Mesenteric fat pad (tissue), 1 donor: ENCODE results near the gene SLC35A4. TPM values are rescaled to one million over a fixed set of nuclear protein-coding genes. Genes with fewer than 3 reads are reported as not detected.
"Not testable (repeated sequence)": the region's sequence is repeated elsewhere in the genome, so short reads cannot be mapped to it uniquely, and the experiment has no call there.

Experiments
- DNase-seq: peaks from one replicate; pipeline ENCODE4 v3.0.0-alpha.2; 2020; ENCODE audit warnings: low spot score
- total RNA-seq: library from RNA; stranded (reverse); fragmentation: NEBNext Ultra II Directional; extraction: Animal tissue kit (Norgen Biotek cat#: 25700); gene quantifications from one replicate; pipeline ENCODE4 v1.2.1, GENCODE V29; 2021
- donor health status: DM: yes; HTN: yes; CAD: no.

SLC35A4 gene
- total RNA-seq, 1 donor from 2014 or later: 71.9 TPM

DNA sequence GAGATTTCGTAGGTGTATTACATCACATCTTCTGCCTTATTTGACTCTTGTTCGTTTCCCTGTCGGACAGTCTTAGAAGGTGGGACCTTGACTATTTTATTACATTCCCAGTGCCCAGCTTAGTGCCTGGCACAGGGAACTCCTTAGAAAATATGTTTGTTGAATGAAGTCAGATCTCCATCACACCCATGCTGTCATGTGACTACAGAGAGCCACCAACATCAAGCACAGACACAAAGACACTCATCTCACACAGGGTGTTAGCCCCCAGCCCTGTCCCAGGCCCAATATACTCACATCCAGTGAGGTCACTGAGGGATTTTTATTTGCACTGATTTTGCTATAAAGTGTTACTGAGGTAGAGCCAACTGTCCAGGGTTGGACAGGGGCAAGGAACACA is 6.7 kb upstream of the SLC35A4 start:
- DNase-seq: no peak

DNA sequence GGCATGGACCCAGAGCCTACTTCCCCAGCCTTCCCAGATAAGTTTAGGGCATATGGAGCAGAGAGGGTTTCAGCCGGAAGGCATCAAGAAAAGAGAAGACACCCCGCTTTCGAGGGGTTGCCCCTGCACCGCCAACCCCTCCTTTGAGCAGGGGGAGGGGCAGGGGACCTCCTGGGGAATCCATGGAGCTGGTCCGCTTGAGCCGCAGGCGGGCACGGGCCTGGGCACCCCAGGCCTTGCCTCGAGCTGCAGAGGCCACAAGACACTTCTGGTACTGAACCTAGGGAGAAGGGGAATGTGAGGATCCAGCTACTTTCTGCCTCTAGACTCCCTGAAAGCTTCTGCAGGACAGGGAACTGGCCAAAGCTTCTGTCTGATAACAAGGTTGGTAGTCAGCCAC is 6.1 kb upstream of the SLC35A4 start:
- DNase-seq: no peak

DNA sequence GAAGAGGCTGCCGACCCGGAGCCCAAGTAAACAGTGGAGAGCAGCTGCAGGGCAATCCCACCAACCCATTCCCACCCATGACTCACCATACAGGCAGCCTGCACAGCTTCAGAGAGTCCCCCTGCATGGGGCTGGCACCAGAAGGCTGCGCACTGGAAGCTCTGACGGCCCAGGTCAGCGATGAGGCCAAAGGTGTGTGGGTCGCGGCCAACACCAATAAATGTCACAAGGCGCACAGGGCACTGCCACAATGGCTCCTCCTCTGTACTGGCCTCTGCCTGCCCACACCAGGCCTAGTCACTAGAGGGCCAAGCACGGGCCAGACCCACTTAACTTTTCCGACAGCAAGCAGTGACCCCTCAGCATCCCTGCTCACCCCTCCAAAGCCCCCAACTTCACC is 4.4 kb upstream of the SLC35A4 start:
- no peak for DNase-seq

DNA sequence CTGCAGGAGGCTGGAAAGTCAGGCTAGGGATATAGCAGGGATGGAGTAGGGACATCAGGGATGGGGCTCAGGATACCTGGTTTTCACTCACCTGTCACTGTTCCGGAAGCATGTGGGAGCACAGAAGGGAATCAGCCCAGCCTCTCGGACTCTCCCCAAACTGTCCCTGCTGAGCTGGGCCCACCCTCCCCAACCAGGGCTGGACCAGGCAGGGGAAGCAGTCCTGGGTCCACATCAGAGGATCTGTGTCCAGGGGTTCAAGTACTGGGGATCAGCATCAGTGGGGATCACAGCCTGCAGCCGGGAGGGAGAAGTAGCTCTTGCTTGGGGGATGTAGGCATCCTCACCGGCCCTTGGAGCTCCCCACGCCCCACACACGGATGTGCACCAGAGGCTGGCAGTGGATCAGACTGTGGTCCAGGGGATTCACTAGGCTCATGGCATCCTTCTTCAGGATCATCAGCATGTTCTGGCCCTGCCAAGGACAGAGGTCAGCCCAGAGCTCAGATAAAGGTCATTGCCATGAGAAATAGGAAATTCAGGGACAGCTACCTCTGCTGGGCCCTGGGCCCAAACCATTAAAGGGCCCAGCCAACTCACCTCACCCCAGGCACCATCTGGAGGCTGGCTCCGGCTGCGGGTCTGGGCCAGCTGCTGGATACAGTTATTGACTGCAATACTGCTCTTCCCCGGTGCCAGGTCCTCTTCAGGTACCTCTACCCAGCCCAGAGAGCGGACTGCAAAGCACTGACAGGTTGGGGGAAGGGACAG is 2.7 kb upstream of the SLC35A4 start:
- DNase-seq: no peak

DNA sequence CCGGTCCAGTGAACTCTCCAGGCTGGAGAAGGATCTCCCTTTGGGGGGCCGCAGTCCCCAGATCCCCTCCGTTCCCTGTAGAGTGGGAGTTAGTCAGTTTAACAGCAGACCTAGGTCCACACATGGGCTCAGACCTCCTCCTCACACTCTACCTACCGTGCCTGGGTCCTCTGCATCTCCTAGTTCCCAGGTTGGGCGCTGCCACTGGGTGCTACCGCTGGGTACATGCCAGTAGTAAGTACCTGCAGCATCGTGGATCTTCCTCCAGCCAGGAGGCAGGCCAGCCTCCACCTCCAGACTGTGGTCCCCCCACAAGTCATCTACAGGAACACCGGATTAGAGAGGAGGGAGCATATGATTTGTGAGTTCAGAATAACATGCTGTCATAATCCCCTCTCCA is 1.0 kb upstream of the SLC35A4 start:
- DNase-seq: no peak

DNA sequence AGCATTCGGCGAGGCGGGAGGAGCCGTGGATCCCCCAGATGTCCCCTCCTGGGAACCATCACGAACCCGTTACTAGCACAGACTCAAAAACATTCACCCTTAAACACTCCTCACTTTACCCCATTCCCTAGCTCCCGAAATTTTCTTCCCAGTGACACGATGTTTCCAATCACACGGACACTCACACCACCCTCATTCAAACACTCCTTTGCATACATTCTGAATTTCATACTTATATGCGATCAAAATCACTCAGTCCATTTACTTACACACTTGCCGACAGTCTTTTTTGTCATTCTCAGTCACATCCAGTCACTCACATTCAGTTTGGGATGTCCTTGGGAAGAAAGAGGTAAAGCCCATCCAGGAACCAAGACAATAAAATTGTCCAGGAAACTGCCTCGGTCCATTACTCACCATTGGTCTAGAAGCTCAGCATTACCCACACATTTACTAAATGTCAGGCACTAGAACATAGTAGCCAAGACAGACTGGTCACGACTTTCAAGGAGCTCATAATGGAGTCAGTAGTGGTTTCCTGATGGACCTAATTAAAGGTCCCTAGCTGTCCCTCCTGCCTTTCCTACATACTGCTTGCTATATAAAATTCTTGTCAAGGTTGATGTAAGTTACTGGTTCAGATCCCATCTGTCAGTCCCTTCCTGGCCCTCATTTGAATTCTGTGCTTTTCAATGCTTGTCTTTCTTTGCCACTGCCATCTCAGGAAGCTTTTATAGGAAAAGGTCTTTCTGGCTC is 574 bp downstream of the SLC35A4 start:
- DNase-seq: no peak

DNA sequence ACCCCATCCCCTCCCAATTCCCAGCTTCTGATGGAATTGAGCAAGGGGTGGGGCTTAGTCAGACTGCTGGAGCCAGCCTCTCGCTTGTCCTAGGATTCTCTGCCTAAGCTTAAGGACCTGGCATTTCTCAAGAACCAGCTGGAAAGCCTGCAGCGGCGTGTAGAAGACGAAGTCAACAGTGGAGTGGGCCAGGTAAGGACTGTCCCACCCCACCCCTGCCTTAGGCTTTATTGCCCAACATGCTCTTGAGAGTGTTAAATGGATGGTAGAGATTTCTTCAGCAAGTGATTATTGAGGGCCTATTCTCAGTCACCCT is 1.1 kb downstream of the SLC35A4 start:
- DNase-seq: no peak

DNA sequence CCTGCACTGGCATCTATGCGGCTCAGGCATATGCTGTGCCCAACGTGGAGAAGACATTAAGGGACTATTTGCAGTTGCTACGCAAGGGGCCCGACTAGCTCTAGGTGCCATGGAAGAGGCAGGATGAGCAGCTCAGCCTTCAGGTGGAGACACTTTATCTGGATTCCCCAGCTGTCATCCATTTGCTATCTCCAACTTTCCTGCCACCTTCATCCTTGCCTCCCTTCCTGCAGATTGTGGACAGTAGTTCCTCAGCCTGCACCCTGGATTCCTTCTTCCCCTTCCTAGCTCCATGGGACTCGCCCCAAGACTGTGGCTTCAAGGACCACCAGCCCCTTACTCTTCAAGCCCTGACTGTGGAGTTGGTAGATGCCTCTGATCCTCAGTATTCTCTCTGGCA is 2.0 kb downstream of the SLC35A4 start:
- DNase-seq: no peak

DNA sequence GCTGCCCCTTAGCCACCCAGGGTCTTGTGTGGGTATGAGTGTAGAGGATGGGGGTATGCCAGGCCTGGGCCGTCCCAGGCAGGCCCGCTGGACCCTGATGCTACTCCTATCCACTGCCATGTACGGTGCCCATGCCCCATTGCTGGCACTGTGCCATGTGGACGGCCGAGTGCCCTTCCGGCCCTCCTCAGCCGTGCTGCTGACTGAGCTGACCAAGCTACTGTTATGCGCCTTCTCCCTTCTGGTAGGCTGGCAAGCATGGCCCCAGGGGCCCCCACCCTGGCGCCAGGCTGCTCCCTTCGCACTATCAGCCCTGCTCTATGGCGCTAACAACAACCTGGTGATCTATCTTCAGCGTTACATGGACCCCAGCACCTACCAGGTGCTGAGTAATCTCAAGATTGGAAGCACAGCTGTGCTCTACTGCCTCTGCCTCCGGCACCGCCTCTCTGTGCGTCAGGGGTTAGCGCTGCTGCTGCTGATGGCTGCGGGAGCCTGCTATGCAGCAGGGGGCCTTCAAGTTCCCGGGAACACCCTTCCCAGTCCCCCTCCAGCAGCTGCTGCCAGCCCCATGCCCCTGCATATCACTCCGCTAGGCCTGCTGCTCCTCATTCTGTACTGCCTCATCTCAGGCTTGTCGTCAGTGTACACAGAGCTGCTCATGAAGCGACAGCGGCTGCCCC is 2.6 kb downstream of the SLC35A4 start:
- no peak for DNase-seq

DNA sequence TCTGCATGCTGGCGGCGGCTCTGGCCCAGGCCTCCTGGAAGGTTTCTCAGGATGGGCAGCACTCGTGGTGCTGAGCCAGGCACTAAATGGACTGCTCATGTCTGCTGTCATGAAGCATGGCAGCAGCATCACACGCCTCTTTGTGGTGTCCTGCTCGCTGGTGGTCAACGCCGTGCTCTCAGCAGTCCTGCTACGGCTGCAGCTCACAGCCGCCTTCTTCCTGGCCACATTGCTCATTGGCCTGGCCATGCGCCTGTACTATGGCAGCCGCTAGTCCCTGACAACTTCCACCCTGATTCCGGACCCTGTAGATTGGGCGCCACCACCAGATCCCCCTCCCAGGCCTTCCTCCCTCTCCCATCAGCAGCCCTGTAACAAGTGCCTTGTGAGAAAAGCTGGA is 3.2 kb downstream of the SLC35A4 start:
- no peak for DNase-seq

DNA sequence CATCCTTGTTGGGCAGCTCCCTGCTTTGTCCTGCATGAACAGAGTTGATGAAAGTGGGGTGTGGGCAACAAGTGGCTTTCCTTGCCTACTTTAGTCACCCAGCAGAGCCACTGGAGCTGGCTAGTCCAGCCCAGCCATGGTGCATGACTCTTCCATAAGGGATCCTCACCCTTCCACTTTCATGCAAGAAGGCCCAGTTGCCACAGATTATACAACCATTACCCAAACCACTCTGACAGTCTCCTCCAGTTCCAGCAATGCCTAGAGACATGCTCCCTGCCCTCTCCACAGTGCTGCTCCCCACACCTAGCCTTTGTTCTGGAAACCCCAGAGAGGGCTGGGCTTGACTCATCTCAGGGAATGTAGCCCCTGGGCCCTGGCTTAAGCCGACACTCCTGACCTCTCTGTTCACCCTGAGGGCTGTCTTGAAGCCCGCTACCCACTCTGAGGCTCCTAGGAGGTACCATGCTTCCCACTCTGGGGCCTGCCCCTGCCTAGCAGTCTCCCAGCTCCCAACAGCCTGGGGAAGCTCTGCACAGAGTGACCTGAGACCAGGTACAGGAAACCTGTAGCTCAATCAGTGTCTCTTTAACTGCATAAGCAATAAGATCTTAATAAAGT is 3.9 kb downstream of the SLC35A4 start:
- DNase-seq: no peak

DNA sequence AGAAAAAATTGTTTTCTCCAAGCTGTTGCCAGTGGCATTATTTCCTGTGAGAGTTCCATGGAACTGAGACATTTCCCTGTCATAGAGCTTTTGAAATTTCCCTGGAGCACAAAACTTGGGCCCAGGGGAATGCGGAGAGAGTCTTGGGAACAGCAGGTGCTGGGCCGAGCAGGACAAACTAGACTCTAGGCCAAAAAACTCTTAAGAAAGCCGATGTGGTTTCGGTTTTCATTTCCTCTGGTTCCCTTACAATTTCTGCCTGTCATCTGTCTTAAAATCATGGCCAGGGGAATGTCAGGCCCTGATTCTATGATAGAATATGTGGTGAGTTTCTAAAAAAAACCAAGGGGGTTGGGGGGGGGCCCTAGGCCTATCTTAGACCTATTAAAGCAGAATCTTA is 4.6 kb downstream of the SLC35A4 start:
- DNase-seq: no peak

DNA sequence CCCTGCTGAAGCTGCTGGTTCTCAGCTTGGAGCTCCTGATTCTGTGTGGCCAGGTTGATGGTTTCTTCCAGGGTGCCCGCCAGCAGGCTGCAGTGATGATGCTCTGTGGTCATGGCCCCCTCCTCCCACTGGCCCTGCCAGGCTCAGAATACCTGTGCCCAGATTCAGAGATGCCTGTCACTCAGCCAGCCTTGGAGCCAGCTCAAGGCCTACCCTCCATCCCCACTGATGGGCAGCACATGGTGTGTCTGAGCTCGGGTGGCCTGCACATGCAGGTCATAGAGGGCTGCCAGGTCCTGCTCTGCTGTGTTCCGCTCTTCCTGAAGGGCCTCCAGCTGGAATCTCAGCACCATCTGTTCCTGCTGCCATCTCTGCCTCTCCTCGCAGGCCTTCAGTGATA is 5.4 kb downstream of the SLC35A4 start:
- DNase-seq: no peak

DNA sequence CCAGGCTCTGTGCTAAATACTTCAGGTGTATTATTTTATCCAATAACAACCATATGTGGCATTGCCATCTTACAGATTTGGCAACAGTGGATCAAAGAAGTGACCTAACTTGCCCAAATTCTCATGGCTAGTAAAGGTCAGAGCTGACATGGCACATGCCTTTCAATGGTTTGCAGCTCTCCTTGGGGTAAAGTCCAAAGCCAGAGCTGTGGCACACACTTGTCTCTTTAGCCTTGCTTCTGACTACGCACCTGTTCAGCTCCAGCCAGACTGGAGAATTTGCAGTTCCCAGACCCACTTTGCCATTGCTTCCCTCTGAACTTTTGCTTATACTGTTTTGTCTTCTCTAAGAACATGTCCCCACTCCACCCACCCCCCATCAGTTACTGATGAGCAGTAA is 5.9 kb downstream of the SLC35A4 start:
- no peak for DNase-seq

DNA sequence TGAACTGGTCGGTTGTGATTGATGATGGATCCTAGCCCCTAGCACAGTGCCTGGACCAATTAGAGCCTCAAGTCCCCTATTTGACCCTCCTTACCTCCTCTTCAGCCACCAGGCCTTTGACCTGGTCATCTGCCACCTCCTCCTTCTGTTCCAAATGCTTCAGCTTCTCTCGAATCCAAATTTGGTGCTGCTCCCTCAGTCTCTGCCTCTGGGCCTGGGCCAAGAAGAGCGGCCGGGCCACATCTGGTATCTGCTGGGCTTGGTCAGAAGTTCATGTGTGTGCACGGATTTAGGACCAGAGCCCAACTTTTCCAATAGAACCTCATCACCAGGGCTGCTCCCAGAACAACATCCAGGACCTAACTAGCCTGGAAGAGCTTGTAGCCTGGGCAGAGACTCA is 6.5 kb downstream of the SLC35A4 start:
- DNase-seq: no peak

DNA sequence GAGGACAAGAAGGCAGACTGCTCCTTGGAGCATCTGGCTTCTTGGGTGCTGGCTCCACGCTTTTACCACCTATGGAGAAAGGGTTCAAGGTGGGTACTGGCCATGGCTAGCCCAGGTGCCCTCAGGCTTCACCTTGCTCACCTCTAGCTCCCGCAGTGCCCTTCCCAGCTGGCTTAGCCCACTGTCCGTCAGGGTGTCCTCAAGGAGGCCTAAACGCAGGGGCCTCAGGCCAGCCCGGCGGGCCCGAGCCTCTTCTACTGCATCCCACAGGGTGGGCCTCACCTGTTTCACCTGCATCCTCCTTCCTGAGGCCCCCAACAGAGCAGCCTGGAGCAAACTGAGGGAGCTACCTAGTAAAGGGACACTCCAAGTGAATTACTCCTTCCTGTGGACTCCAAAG is 9.1 kb downstream of the SLC35A4 start:
- DNase-seq: no peak

DNA sequence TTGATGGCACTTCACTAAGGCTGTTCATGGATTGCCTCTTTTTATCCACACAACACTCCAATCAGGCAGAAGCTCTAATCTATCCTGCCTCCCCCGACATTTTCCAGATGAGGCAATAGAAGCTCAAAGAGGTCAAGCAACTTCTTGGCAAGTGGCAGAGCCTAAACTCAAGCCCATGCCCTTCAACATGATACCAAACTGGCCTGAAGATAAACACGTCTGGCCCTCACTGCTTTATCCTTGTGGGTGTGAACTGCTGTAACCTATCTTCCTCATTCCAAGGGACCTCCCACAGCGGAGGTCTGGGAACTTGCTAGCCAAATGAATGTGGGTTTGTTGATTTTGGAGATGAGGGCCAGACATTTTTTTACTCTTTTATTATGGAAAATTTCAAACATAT is 9.5 kb downstream of the SLC35A4 start:
- DNase-seq: no peak

DNA sequence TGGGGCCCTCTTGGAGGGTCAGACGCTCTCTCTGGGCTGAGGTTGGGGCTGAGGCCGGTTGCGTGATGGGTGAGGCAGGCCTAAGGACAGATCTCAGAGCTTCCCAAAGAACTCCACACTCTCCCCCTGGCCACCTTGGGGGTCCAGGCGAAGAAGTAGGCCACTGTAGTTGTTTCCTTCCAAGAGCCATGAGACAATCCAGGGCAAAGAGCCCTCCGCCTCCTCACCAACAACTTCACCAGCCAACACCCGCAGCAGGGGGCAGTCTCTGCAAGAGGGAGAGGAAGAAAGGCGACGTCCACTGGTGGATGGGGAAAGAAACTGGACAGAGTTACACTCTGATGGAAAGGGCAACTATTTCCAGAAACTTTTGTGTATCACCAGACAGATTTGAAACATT is 10.7 kb downstream of the SLC35A4 start:
- no peak for DNase-seq

DNA sequence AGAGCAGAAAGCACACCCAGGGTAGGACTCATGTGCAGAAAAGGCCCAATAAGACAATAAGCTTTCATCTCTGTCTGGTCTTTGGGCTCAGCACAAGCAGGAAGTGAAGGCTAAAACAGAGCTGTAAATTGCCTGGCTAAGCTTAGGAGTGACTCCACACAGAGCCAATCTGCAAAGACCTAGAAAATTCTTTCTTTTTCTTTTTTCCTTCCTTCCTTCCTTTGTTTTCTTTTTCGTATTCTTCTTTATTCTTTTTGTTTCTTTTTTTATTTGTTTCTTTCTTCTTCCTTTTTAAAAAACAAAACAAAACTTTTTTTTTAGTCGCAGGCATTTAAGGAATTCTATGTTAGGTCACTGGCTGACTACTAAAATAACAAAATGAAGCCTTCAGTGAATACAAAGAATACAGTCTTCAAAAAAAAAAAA is 12.2 kb downstream of the SLC35A4 start:
- DNase-seq: no peak

DNA sequence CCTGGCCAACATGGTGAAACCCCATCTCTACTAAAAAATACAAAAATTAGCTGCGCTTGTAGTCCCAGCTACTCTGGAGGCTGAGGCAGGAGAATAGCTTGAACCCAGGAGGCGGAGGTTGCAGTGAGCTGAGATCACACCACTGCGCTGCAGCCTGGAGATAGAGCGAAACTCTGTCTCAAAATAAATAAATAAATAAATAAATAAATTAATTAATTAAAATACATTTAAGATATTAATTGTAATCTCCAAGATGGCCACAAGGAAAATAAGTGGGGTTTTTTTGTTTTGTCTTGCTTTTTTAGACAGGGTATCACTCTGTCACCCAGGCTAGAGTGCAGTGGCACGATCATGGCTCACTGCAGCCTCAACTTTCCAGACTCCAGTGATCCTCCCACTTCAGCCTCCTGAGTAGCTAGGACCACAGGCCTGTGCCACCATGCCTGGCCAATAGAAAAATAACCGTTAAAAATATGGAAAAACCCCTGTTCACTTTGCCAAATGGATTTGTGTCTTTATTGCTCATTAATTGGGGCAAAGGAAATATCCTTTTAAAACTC is 14.6 kb downstream of the SLC35A4 start:
- DNase-seq: not testable (repeated sequence)

DNA sequence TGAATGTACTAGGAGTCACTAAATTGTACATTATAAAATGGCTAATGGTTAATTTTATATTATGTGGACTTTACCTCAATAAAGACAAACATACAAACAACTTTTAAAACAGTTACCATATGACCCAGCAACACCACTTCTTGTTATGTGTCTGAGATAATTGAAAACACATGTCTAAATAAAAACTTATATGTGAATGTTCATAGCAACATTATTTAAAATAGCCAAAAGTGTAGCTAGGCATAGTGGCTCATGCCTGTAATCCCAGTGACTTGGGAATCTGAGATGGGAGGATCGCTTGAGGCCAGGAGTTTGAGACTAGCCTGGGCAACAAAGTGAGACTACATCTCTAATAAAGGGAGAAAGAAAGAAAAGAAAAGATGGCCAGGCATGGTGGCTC is 22.9 kb downstream of the SLC35A4 start:
- no peak for DNase-seq
